HT1080 (cell line): ENCODE results near the gene L1CAM. TPM values are rescaled to one million over a fixed set of nuclear protein-coding genes. Genes with fewer than 3 reads are reported as not detected.

Experiments
- DNase-seq: peaks from one replicate; pipeline ENCODE4 v3.0.0-alpha.2; 2015; ENCODE audit warnings: low read depth
- total RNA-seq: library from RNA; depleted of rRNA; stranded (reverse); fragments of >200 nt; shearing (Covaris generic); gene quantifications from 2 replicates; pipeline ENCODE4 v1.2.3, GENCODE V29; 2014

L1CAM gene
- total RNA-seq, 1 experiment from 2014 or later, result 2.0 TPM

DNA sequence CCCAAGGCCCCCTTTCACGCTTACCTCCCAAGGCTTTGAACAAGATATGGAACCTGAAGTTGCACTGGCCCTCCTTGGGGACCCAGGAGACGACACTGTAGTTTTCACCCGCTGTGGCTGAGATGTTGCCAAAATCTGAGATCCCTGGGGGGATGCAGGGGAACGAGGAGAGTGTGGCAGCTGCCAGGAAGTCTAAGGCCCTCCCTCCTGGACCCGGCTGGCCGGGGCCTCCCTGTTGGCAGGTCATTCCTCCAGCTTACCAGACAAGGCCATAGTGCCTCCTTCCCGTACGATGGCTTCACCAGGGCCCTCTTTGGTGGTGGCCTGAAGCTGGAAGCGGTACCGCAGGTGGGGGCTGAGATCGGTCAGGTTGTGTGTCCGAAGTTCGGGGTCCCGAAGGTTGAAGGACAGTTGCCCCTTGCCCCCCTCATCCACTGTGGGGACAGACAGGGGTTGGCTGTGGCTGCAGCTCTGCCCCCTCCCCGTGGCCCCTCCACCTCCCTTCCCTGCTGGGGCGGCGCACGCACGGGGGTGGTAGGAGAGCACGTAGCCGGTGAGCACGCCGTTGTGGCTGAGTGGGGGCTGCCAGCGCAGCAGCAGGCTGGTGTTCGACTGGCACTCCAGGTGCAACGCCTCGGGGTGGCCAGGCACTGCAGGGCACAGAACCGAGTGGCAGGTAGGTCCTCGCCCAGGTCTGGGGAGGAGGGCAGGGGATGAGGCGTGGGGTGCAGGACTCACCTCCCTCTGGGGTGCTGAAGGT is 21.2 kb downstream of the L1CAM start:
- DNase-seq, result no peak

DNA sequence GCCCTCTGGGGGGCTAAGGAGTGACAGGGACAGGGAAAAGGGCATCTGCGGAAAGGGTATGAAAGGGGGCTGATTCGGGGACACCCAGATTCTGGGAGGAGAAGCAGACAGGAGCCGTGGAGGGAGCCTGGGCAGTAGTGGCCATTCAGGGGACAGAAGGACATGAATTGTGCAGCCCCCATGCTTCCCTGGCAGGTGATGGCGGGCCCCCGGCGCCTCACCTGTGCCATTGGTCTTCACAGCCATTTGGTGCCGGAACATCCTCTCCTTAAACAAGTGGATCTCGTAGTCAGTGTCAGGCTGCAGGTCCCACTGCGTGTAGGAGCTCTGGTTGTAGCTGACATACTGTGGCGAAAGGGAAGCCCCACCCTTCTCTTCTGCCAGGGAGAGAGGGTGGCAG is 21.9 kb downstream of the L1CAM start:
- no peak for DNase-seq

DNA sequence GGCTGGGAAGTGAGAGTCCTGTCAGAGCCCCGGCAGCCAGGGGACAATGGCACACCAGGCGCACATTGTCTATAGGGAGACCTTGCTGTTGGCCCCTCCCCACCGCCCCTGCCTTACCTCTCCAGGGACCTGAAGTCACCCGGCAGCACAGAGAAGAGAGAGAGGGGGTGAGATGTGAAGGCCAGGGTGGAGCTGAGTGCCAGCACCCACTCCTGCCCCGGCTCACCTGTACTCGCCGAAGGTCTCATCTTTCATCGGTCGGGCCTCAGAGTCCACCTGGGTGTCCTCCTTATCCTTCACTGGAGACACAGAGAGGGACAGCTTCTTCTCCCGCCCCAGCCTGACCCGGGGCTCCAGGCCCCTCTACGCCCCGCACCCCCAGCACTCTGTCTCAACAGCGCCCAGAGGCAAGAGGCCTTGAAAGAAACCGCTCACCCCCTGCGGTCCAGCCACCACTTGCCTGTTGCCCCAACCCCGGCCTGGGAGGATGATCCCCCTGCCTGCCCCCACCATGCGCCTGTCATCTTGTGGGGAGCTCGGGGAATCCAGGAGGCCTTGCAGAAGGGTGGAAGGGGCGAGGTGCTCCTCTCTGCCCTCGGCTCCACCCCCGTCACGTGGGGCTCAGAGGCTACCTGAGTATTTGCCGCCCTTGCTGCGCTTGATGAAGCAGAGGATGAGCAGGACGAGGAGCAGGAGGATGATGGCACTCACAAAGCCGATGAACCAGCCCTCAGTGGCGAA is 22.6 kb downstream of the L1CAM start:
- DNase-seq, result no peak

DNA sequence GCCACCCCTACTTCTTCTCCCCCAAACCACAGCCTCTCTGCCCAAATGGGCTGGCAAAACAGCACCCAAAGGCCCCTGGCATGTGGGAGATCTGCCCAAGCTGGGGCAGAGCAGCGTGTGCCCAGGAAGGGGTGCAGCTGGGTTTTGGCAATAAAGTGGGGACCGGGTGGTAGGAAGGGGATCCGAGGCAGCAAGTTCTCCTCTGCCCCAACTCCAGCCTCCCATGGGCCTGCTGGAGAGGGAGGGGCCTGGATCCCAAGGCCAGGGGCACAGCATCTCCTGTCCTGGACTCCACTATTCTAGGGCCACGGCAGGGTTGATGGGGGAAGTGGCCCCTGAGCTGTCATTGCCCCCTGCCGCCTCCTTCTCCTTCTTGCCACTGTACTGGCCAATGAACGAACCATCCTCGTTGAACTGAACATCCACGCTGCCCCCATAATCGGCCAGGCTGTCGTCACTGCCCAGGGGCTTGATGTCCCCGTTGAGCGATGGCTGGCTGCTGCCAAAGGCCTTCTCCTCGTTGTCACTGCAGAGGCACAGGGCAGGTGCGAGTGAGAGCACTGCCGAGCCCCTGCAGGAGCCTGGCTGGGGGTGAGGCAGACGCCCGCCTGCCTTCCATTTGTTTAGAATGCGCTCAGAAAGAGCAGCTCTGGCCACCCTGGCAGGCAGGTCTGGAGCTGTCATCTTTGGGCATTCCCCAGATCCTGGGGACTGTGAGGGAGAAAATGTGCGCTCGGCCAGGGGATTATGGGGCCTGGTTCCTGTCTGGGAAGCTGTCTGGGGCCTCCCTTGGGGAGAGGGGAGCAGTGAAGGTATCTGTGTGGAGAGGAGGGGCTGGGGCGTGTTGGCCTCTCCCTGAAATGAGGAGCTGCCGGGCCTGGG is 23.4 kb downstream of the L1CAM start:
- DNase-seq, result no peak

DNA sequence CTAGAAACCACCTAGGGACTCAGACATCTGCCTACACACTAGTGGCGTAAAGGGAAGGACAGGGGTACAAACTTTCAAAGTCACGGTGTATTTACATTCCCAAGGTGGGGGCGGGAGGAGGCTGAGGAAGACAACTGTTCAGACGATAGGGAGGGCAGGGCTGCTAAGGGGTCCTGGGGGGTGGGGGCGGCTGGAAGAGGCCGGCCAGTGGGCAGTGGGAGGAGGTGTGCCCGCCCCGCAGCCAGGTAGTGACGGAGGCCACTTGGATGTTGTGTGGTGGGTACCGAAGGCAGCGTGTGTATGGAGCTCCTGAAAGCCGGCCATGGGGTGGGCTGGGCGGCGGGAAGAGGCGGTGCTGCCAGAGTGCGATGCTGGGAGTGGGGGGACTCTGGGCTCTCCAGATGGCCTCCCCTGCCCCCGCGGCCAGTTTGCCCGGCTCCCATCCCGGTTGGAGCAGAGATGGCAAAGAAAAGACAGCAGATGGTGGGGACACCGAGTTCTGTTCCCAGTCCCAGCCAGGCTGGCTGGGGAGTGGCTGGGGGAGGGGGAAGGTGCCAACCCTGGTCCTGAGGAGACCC is 24.2 kb downstream of the L1CAM start:
- DNase-seq, result no peak

DNA sequence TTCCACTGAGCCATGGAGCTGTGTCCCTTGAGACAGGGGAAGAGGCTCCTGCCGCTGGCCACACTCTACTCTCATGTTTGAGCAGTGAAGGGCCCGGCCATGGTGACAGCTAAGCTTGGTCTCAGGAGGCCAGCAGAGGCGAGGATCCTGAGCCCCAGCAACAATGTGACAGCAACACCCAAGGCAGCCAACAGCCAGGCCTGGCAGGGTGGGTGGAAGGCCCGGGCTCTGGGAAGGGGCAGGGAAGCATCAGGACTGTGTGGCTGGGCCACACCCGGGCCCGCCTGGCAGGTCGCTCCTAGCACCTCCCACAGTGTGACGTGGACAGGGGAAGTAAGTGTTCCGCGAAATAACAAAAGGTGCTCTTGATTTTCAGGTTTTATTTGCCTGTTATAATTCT is 24.8 kb downstream of the L1CAM start:
- DNase-seq, result no peak

DNA sequence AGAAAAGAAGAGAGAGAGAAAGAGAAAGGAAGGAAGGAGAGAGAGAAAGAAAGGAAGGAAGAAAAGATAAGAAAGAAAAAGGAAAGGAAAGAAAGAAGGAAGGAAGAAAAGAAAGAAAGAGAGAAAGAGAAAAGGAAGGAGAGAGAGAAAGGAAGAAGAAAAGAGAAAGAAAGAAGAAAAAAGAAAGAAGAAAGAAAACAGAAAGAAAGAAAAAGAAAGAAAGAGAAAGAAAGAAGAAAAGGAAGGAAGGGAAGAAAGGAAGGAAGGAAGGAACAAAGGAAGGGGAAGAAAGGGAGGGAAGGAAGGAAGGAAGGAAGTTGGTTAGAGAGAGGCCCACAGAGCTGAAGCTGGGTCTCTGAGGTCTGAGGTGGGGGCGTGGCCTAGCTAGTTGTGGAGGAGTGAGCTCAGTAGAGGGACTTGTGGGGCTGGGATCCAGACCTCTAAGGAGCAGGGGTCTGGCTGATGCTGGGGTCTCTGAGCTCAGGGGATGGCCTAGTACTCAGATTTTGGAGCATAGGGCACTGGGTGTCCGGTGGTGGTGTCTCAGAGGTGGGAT is 28.5 kb downstream of the L1CAM start:
- no peak for DNase-seq

DNA sequence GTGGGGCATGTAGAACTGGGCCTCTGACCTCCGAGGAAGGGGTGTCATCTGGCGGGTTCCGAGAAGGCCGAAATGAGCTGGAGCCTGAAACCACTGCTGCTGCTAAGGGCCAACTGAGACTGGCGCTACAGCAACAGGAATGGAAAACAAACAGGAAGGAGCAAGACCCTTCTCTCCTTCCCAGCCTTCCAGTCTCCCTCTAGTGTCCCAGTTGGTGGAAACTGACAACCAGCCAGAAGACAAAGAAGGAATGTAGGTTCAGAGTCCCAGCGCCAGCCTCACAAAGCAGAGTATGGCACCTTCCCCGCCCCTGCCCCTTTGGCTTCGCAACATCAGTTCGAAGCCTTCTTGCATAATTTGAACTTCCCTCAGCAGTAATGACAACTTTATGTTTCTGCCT is 31.3 kb downstream of the L1CAM start:
- DNase-seq, result no peak

DNA sequence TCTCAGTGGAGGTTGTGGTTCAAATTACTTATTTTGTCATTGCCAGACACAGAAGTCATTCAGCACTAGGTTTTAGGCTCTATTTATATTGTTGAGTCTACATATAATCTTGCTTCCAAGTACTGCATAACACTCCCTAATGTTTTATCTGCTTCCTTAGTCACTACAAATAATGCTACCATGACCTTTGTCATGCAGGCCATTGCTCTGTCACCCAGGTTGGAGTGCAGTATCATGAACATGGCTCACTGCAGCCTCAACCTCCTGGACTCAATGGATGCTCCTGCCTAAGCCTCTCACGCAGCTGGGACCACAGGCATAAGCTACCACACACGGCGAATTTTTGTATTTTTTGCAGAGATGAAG is 32.1 kb downstream of the L1CAM start:
- no peak for DNase-seq

DNA sequence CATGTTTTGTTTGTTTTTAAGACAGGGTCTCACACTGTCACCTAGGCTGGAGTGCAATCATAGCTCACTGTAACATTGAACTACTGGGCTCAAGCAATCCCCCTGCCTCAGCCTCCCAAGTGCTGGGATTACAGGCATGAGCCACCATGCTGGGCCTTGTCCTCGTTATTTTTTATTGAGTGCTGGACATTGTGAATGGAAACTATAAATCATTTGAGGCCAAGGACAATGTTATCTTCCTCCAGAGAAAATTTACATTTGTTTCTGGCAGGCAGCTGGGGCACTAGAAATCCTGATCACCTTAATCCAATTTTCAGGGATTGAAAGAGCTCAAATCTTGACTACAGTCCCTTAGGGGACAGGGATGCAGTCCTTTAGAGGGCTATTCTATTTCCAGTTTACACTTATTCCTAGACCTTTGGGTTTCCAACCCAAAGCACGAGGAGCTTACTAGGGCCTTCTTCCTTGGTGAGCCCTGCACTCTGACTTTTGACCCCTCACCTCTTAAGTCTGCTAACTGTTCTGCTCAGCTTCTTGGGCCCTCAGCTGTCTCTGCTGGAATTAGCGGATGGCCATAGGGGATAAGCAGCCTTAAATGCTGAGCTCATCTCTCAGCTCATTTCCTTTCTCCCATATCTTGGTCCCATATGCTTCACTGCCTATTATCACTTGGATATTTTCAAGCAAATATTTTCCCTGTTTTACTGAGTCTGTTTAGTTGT is 32.6 kb downstream of the L1CAM start:
- no peak for DNase-seq

DNA sequence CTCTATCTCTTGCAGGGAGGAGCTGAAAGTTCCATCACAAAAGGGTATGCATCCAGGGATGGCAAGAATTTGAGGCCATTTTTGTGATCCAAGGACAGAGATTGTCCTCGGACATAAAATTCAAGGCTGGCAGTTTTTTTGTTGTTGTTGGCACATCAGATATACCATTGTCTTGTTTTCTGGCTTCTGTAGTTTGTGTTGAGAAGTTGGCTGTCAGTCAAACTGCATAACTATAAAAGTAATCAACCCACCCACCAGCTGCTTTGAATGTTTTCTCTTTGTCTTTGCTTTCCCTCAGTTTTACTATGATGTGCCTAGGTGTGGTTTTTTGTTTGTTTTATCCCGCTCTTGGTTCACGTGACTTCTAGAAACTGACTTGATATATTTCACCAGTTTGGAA is 34.0 kb downstream of the L1CAM start:
- DNase-seq, result no peak

DNA sequence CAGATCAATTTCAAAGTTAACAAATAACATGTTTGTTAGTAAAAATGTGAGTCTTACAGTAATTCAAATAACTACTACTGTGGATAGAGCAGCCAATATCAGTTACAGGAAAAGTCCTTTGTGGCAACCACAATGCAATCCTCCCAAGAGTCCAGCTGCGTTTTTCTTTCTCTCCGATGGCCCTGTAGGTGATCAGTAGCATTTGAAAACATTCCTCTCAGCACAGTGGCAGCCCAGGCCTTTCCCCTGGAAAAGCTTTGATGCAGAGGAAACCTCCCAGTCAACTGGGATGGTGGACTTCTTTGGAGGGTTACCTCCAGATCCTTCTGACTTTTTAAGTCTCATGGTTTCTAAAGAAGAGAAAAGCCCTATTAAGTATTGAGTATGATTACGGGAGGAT is 37.6 kb downstream of the L1CAM start:
- no peak for DNase-seq

DNA sequence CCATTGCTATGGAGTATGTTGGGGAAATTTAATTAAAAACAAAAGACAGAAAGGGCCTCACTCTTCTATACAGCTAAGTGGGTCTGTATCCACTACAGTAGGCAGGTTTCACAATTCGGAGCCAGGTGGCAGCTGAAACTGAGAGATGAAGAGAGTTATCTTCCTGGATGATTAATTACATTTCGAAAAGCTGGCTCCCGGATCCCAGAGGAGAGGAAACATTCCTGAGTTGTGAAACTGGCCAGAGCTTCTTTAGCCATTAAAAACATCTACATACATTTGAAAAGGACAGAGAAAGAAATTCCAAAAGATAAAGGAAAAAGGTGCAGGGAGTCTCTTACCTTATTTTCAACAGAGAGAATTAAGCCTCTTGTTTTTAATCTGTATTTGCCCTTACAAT is 40.1 kb downstream of the L1CAM start:
- no peak for DNase-seq

DNA sequence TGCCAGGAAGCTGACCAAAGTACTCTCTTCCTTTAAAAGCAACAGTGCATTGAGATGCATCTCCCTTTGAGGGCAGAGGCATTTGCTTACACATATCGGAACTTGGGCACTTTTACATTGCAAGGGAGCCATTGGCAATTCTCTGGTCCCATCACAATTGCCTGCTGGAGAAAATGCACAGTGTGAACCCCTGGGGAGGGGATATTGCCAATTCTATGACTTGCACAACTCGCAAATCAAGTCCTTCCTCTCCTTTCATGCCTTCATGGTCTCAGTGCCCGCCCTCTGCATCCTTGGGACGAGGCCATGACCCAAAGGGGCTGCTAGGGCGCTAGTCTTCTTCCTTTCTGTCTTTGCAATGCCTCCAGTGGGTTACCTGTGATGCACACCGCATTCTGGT is 40.8 kb downstream of the L1CAM start:
- no peak for DNase-seq

DNA sequence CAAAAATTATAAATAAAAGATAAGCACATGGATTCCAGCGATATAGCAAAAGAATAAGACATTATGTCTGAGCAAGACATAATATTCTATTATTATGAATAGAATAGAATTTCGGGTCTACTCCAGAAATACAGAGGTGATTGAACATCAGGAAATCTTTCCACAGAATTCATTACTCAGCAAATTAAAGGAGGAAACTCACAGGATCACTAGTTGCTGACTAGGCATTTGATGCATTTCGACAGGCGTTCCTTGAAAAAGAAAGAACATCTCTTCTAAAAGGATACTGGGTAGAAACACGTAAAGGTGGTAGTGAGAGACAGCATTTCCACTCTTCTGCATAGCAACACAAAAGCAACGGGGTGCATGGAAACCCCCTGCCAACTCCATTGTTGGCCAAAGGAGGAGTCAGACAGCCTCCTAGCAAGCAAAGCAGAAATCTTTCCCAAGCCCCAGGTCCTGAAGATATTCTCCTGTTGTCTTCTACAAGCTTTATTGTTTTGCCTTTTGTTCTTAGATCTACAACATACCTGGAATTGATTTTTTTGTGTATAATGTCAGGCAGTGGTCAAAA is 41.4 kb downstream of the L1CAM start:
- DNase-seq, result no peak

DNA sequence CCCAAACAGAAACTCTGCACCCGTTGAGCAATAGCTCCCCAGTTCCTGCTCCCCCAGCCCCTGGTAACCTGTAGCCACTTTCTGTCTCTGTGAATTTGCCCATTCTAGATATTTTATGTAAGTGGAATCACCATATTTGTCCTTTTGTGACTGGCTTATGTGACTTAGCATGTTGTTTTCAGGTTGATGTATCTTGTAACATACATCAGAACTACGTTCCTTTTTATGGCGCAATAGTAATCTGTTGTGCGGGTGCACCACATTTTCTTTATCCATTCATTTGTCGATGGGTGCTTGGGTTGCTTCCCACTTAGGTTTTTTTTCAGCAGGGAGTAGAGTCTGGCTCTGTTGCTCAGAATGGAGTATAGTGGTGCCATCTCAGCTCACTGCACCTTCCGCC is 49.1 kb downstream of the L1CAM start:
- no peak for DNase-seq

DNA sequence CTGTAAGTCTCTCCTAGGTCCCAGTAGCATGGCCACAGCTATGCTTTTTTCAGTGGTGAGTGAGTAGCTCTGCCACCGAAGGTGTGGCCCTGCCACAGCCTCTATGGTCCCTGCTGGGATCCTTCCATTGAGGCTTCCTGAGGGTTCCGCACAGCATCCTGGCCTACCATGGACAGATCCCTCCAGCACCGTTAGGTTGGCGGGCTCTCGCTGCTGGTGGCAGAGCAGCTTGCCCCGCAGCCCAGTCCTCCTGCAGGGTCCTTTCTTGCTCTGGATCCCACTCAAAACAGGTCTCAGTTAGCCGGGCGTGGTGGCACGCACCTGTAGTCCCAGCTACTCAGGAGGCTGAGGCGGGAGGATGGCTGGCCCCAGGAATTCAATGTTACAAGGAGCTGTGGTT is 53.2 kb downstream of the L1CAM start:
- no peak for DNase-seq

DNA sequence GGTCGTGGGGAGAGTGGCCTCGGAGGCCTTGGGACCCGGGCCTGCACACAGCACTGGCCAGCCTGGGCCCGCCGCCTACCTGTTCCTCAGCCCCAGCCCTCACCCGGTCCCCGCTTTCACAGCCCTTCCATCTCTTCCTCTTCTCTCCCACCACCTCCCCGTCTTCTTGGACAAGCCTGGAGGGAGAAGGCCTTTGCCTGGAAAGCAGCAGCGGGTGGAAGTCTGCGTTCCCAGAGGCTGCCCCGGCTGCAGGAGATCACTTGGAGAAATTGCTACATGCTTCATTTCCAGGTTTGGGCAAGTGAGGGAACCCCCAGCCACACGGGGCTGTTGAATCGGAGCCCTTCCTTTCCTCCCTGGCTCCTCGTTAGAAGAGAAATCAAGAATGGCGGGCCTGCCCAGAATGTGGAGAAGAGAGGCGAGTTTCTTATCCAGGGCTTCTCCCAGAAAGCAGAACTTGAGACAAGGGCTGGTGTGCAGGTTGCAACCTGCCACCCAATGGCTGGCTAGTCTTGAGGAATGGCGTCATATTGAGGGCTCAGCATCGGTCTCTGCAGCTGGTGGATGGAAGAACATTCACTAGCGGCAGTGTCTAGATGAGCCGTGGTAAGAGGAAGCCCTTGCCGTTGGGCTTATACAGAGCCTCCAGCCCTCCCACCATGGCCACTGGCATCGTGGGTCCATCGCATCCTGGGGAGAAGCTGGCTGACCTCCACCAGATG is 54.4 kb downstream of the L1CAM start:
- DNase-seq, result no peak

DNA sequence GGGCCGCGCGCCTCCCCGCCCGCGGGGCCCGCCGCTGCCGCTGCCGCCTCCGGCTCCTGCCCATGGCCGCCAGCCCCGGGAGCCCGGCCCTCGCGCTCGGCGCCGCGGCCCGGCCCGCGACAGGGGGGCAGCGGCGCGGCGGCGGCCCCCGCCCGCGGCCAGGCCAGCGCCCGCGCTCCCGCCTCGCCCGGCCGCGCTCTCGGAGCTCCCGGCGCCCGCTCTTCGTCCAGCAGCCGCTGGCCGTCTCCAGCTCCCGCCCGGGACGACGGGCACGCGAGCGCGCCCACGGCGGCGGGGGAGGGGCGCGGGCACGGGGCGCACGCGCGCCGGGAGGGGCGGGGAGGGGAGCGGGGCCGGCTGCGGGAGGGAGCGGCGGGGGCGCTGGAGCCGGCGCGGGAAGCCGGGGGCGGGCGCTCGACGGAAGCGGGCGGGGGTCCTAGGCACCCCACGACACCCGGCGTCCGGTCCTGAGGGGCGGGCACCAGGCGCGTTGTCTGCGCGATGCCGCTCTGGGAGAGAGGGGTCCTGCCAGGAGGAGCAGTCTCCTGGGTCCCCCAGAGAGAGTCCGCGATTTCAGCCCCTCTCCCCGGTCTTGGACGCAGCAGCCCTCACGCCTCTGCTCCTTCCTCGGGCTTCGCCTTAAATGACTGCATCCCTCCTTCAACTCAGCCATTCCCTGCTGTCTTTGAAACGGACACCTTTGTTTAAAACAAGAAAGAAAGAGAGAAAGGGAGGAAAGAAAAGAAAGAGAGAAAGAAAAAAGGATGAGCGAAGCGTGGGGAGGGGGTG is 55.1 kb downstream of the L1CAM start:
- DNase-seq, result no peak
